Fibroblast of lung (primary cell): Measurements from ENCODE around the gene FAM210A. TPM values are rescaled to one million over a fixed set of nuclear protein-coding genes. Genes with fewer than 3 reads are reported as not detected.

Experiments
- DNase-seq, 2 donors: peaks; one replicate each; pipeline versions ENCODE4 v3.0.0 to v3.0.0-alpha.2; 2010; ENCODE audit warnings: low read depth in 2 of 2
- H2AFZ ChIP-seq: 2 replicates; pipeline ENCODE4 v1.5.1; 2012; ENCODE audit warnings: low read length, control low read depth, inconsistent platforms
- H3K27ac ChIP-seq: 2 replicates; pipeline ENCODE4 v1.5.1; 2011; ENCODE audit warnings: low read length, control low read depth; ENCODE audit not compliant: insufficient read depth
- H3K27me3 ChIP-seq: 2 replicates; pipeline ENCODE4 v1.5.1; 2011; ENCODE audit warnings: mild to moderate bottlenecking, low read length; ENCODE audit not compliant: control insufficient read depth, insufficient read depth
- H3K36me3 ChIP-seq: 2 replicates; pipeline ENCODE4 v1.5.1; 2011; ENCODE audit warnings: low read length; ENCODE audit not compliant: control insufficient read depth, insufficient read depth
- H3K4me1 ChIP-seq: 2 replicates; pipeline ENCODE4 v1.5.1; 2011; ENCODE audit warnings: low read length; ENCODE audit not compliant: control insufficient read depth, insufficient read depth; ENCODE audit errors: extremely low read depth
- H3K4me2 ChIP-seq: 2 replicates; pipeline ENCODE4 v1.5.1; 2011; ENCODE audit warnings: low read length, control low read depth; ENCODE audit not compliant: insufficient read depth; ENCODE audit errors: extremely low read depth
- H3K4me3 ChIP-seq, 4 experiments: fragments of 200-600 bp in 1 of 4; sonication (generic) in 1 of 4; replicated peaks in 1 of 4; 2 replicates each; pipeline ENCODE4 v1.5.1; 2011 to 2016; ENCODE audit warnings: low read length in 4 of 4, low read depth in 3 of 4, mild to moderate bottlenecking in 3 of 4, control low read depth in 2 of 4, inconsistent platforms in 1 of 4, mixed read lengths in 1 of 4; ENCODE audit not compliant: insufficient read depth in 1 of 4; ENCODE audit errors: control extremely low read depth in 1 of 4
- H3K79me2 ChIP-seq: 2 replicates; pipeline ENCODE4 v1.5.1; 2012; ENCODE audit warnings: mild to moderate bottlenecking, low read length, inconsistent platforms; ENCODE audit not compliant: control insufficient read depth, insufficient read depth
- H3K9ac ChIP-seq: 2 replicates; pipeline ENCODE4 v1.5.1; 2011; ENCODE audit warnings: mild to moderate bottlenecking, low read length, control low read depth; ENCODE audit not compliant: insufficient read depth
- H3K9me3 ChIP-seq: 2 replicates; pipeline ENCODE4 v1.5.1; 2012; ENCODE audit warnings: low read depth, low read length; ENCODE audit not compliant: control insufficient read depth, insufficient read depth
- H4K20me1 ChIP-seq: 2 replicates; pipeline ENCODE4 v1.5.1; 2011; ENCODE audit warnings: low read length; ENCODE audit not compliant: control insufficient read depth, insufficient read depth; ENCODE audit errors: extremely low read depth
- CTCF ChIP-seq, 2 donors: IDR thresholded peaks in 1 of 2; conservative IDR thresholded peaks in 1 of 2; 1 replicate in 1 of 2; 2 replicates in 1 of 2; pipeline ENCODE4 v1.5.1; 2011 to 2012; ENCODE audit warnings: low read length in 2 of 2, control low read depth in 1 of 2, inconsistent platforms in 1 of 2, low read depth in 1 of 2, mild to moderate bottlenecking in 1 of 2
- EZH2 ChIP-seq: IDR thresholded peaks from 2 replicates; pipeline ENCODE4 v1.5.1; 2012; ENCODE audit warnings: low read length, control low read depth, mild to moderate bottlenecking; ENCODE audit errors: missing control alignments
- polyA plus RNA-seq, 2 donors: library from polyadenylated mRNA; depleted of rRNA in 1 of 2; stranded (reverse) in 1 of 2; unstranded in 1 of 2; fragments of >200 nt; gene quantifications; 2 replicates each; pipeline ENCODE4 v1.2.1, GENCODE V29; 2011 to 2012; ENCODE audit warnings: missing spikeins in 1 of 2
- total RNA-seq: library from RNA; depleted of rRNA; stranded (reverse); fragments of >200 nt; gene quantifications from 2 replicates; pipeline ENCODE4 v1.2.1, GENCODE V29; 2014

The FAM210A gene
- total and polyA plus RNA-seq, 2 donors (not counting 1 experiment from before 2014, with no cell fraction given), result 14.2 to 17.5 TPM

GRCh38 chr18:13620206-13620672 is 106.1 kb downstream of the FAM210A start:
- Histone ChIP-seq H3K4me2 (no peak overlapping the region), H3K9me3 (no peaks in the 10 kb centered on the region), H3K4me3 (no peak overlapping the region), H3K27me3 (no peaks in the 10 kb centered on the region), H3K4me1 (no peaks in the 10 kb centered on the region), H3K27ac (no peak overlapping the region), H2AFZ (no peak overlapping the region), H3K79me2 (no peaks in the 10 kb centered on the region), H4K20me1 (no peaks in the 10 kb centered on the region), H3K9ac (no peak overlapping the region), H3K36me3 (no peaks in the 10 kb centered on the region)
- no peak for DNase-seq
- TF ChIP-seq EZH2, result no peak
- TF ChIP-seq CTCF (conservative IDR thresholded peaks at IDR 0.05 in 1 of 2, IDR thresholded peaks at IDR 0.05 in 1 of 2; ENCODE audit: low read depth in 1 of 2, low read length in 2 of 2), result no peak

- Histone ChIP-seq H3K27me3 (no peaks in the 10 kb centered on the region), H3K4me3 (no peak overlapping the region), H3K79me2 (no peaks in the 10 kb centered on the region), H3K36me3 (no peaks in the 10 kb centered on the region), H3K27ac (no peak overlapping the region), H4K20me1 (no peaks in the 10 kb centered on the region), H3K9me3 (no peaks in the 10 kb centered on the region), H2AFZ (no peak overlapping the region), H3K4me1 (no peaks in the 10 kb centered on the region), H3K9ac (no peak overlapping the region), H3K4me2 (no peak overlapping the region)
- TF ChIP-seq EZH2 (no peak), CTCF (conservative IDR thresholded peaks at IDR 0.05 in 1 of 2, IDR thresholded peaks at IDR 0.05 in 1 of 2; ENCODE audit: low read depth in 1 of 2, low read length in 2 of 2) (no peak)
- DNase-seq, result no peak
These were observed 106.7 kb downstream of the FAM210A start for GRCh38 chr18:13619505-13620205.

DNA sequence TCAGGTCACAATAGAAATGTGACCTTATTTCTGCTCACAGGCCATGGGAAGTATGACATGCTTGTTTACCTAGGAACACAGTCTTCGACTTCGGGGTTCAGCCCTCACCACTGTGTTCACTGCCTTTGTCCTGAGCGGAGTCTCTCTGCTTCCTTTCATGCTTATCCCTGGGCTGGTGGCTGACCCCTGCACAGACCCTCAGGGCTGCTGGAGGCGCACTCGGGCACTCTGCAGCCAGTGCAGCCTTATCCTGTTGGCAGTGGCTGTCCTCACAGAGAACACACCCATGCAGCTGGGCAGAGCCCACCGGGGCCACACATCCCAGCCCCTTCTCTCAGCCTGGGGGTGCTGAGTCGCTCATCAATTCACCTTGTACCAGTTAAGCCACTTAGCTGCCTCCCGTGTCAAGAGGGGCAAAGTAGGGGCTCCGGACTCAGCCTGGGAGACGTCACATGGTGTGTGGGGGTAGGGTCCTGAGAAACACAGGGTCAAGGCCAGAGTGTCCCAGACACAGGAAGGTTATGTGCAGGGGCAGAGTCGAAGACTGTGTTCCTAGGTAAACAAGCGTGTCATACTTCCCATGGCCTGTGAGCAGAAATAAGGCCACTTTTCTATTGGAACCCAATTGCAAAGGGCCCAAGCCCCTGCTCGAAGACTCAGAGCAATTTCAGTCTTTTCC is 107.5 kb downstream of the FAM210A start:
- Histone ChIP-seq H3K36me3 (no peaks in the 10 kb centered on the region), H3K4me2 (no peak overlapping the region), H3K79me2 (no peaks in the 10 kb centered on the region), H3K9ac (no peak overlapping the region), H3K9me3 (no peaks in the 10 kb centered on the region), H3K27me3 (peaks cover 2% of the 10 kb centered on the region), H2AFZ (no peak overlapping the region), H3K4me1 (no peaks in the 10 kb centered on the region), H3K27ac (no peak overlapping the region), H4K20me1 (no peaks in the 10 kb centered on the region), H3K4me3 (no peak overlapping the region)
- no peak for TF ChIP-seq CTCF (conservative IDR thresholded peaks at IDR 0.05 in 1 of 2, IDR thresholded peaks at IDR 0.05 in 1 of 2; ENCODE audit: low read depth in 1 of 2, low read length in 2 of 2)
- DNase-seq, result no peak
